Hepatocyte (in vitro differentiated cells): ENCODE measurements around the gene PRR36. TPM values are rescaled to one million over a fixed set of nuclear protein-coding genes. Genes with fewer than 3 reads are reported as not detected.

Experiments used
- DNase-seq: peaks from one replicate; pipeline ENCODE4 v3.0.0-alpha.2; 2016; ENCODE audit warnings: low spot score
- H2AFZ ChIP-seq: fragments of 200-600 bp; sonication (generic); 2 replicates; pipeline ENCODE4 v1.6.0; 2016; ENCODE audit warnings: antibody characterized with exemption, mild to moderate bottlenecking
- H3K27ac ChIP-seq: fragments of 200-600 bp; sonication (generic); 2 replicates; pipeline ENCODE4 v1.5.1; 2016; ENCODE audit warnings: mild to moderate bottlenecking
- H3K27me3 ChIP-seq: fragments of 200-600 bp; sonication (generic); 2 replicates; pipeline ENCODE4 v1.6.1; 2016
- H3K36me3 ChIP-seq: fragments of 200-600 bp; sonication (generic); replicated peaks from 2 replicates; pipeline ENCODE4 v1.5.1; 2016; ENCODE audit warnings: low read depth; ENCODE audit not compliant: insufficient read depth
- H3K4me1 ChIP-seq: fragments of 200-600 bp; sonication (generic); 2 replicates; pipeline ENCODE4 v1.5.1; 2016; ENCODE audit warnings: mild to moderate bottlenecking, moderate library complexity; ENCODE audit not compliant: insufficient read depth
- H3K4me2 ChIP-seq: fragments of 200-600 bp; sonication (generic); 2 replicates; pipeline ENCODE4 v1.6.0; 2016
- H3K4me3 ChIP-seq: fragments of 200-600 bp; sonication (generic); 2 replicates; pipeline ENCODE4 v1.5.1; 2016; ENCODE audit warnings: mild to moderate bottlenecking
- H3K79me2 ChIP-seq: fragments of 200-600 bp; sonication (generic); 2 replicates; pipeline ENCODE4 v1.6.0; 2017; ENCODE audit warnings: mild to moderate bottlenecking
- H3K9me2 ChIP-seq: fragments of 200-600 bp; sonication (generic); replicated peaks from 2 replicates; pipeline ENCODE4 v1.6.0; 2017; ENCODE audit warnings: mild to moderate bottlenecking; ENCODE audit not compliant: insufficient read depth
- H3K9me3 ChIP-seq: fragments of 200-600 bp; sonication (generic); 2 replicates; pipeline ENCODE4 v1.5.1; 2016; ENCODE audit warnings: low read depth, mild to moderate bottlenecking
- H4K20me1 ChIP-seq: fragments of 200-600 bp; sonication (generic); 2 replicates; pipeline ENCODE4 v1.6.0; 2016; ENCODE audit warnings: mild to moderate bottlenecking; ENCODE audit not compliant: insufficient read depth, poor library complexity, severe bottlenecking
- CTCF ChIP-seq: fragments of 200-600 bp; sonication (generic); IDR thresholded peaks from 2 replicates; pipeline ENCODE4 v1.5.1; 2016; ENCODE audit warnings: antibody characterized with exemption, mild to moderate bottlenecking; ENCODE audit not compliant: poor library complexity
- EZH2 ChIP-seq: fragments of 200-600 bp; sonication (generic); IDR thresholded peaks from 2 replicates; pipeline ENCODE4 v1.6.1; 2016; ENCODE audit warnings: antibody characterized with exemption, mild to moderate bottlenecking, borderline replicate concordance
- EZH2phosphoT487 ChIP-seq: fragments of 200-600 bp; sonication (generic); IDR thresholded peaks from one replicate; pipeline ENCODE4 v1.6.1; 2018; ENCODE audit warnings: antibody characterized with exemption, mild to moderate bottlenecking, low read depth, moderate library complexity; ENCODE audit not compliant: unreplicated experiment, severe bottlenecking
- whole genome bisulfite sequencing: methylation state at CpG from one replicate; pipeline ENCODE4 v1.1.6; 2016; ENCODE audit warnings: low lambda C conversion rate; ENCODE audit errors: missing lambda C conversion rate; 5-methylcytosine and 5-hydroxymethylcytosine counted together
- polyA plus RNA-seq: library from polyadenylated mRNA; unstranded; fragments of >200 nt; fragmentation: Nextera tagmentation; extraction: Ambion mirVana; gene quantifications from 2 replicates; pipeline ENCODE4 v1.2.1, GENCODE V29; 2016
- total RNA-seq: library from RNA; depleted of rRNA; stranded (reverse); fragments of >200 nt; gene quantifications from 2 replicates; pipeline ENCODE4 v1.2.3, GENCODE V29; 2014

PRR36 gene
- total and polyA plus RNA-seq, 2 experiments from 2014 or later: 1.00 to 2.5 TPM

- H3K27ac ChIP-seq: no peak overlapping the region
- WGBS: 80% methylated on average over 44 of the region's 47 CpGs
- peaks cover 17% of the 10 kb centered on the region for H3K27me3 ChIP-seq
- no peaks in the 10 kb centered on the region for H3K79me2 ChIP-seq
- no peaks in the 10 kb centered on the region for H3K36me3 ChIP-seq
- no peaks in the 10 kb centered on the region for H3K9me3 ChIP-seq
- peak overlapping the region; percentile 72 for H3K4me2 ChIP-seq
- H3K9me2 ChIP-seq: no peaks in the 10 kb centered on the region
- H4K20me1 ChIP-seq: no peaks in the 10 kb centered on the region
- H3K4me1 ChIP-seq: peaks cover 4% of the 10 kb centered on the region
- H2AFZ ChIP-seq: no peak overlapping the region
- H3K4me3 ChIP-seq: no peak overlapping the region
- no peak for TF ChIP-seq EZH2phosphoT487
- TF ChIP-seq CTCF: no peak
- TF ChIP-seq EZH2: no peak
- peak; percentile 3 for DNase-seq
Measured at GRCh38 chr19:7872306-7873204, 1.6 kb downstream of the PRR36 start.

GRCh38 chr19:7871437-7872305 lies 2.5 kb downstream of the PRR36 start:
- no peaks in the 10 kb centered on the region for H3K36me3 ChIP-seq
- peaks cover 17% of the 10 kb centered on the region for H3K27me3 ChIP-seq
- peaks cover 4% of the 10 kb centered on the region for H3K4me1 ChIP-seq
- no peaks in the 10 kb centered on the region for H3K79me2 ChIP-seq
- H3K9me3 ChIP-seq: no peaks in the 10 kb centered on the region
- WGBS: 41% methylated on average over 23 of the region's 33 CpGs
- H3K9me2 ChIP-seq: no peaks in the 10 kb centered on the region
- no peak for TF ChIP-seq EZH2phosphoT487
- TF ChIP-seq EZH2: no peak
- no peak for TF ChIP-seq CTCF
- H2AFZ ChIP-seq: no peak overlapping the region
- H4K20me1 ChIP-seq: no peaks in the 10 kb centered on the region
- H3K4me3 ChIP-seq: no peak overlapping the region
- peak; percentile 91 for DNase-seq
- peak overlapping the region; percentile 72 for H3K4me2 ChIP-seq
- H3K27ac ChIP-seq: no peak overlapping the region

- TF ChIP-seq EZH2phosphoT487 (no peak), CTCF (no peak), EZH2 (no peak)
- DNase-seq: peak; percentile 64
- Histone ChIP-seq H3K4me1 (peaks cover 4% of the 10 kb centered on the region), H3K4me2 (no peak overlapping the region), H3K9me2 (no peaks in the 10 kb centered on the region), H3K27me3 (peaks cover 17% of the 10 kb centered on the region), H3K79me2 (no peaks in the 10 kb centered on the region), H4K20me1 (no peaks in the 10 kb centered on the region), H3K9me3 (no peaks in the 10 kb centered on the region), H3K4me3 (no peak overlapping the region), H2AFZ (no peak overlapping the region), H3K27ac (no peak overlapping the region), H3K36me3 (no peaks in the 10 kb centered on the region)
- WGBS: 78% methylated on average over 7 of the region's 11 CpGs
Measured at GRCh38 chr19:7870571-7871436, 3.4 kb downstream of the PRR36 start.
